Measurements from ENCODE around the gene GOLGA3.
"Not testable (repeated sequence)": the region's sequence is repeated elsewhere in the genome, so short reads cannot be mapped to it uniquely, and the experiment has no call there.

Gene GOLGA3

DNA sequence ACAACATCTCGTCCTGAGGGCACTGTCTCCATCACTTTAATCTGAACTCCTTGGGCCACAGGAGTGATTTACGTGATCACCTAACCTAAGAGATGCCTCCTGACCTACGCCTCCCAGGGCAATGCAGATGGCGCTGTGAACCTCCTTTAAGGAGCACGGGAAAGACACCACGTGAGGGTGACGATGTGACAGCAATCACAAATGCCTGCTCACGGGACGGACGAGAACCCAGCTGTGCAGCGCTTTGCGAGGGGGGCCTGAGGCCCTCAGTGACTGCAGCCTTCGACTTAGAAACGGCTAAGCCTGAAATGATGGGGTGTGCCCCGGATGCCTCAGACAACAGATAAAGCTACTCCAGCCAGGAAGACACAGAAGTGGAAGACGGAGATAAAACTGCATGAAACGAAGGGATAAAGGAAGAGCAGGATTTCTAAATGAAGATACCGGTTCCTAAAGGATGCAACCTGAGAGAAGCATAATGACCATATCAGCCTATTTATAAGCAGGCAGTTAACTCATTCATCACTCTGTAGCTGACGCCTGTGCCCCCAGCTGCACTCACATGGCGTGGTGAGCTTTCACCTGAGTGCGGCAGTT, 13.9 kb upstream of the GOLGA3 start:
- no peak for DNase-seq (ENCODE audit: low read depth in 2 of 2)

DNA sequence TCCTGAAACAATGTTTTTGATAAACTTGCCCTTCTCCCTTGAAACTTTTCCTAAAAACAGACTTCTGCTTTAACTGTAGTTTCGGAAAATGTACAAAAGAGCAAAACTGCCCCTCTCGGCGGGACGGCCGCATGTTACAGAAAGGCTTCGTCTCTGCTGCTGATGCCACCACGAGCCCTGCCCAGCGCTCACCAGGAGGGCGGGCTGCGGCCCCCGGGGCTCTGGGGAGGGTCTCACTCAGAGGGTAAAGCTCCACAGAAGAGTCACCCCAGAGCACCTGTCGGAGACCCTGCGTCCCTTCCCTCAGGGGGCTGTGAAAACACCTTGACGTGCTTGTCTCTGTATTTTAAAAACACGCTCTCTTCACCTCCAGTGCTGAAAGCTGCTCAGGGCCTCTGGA, 12.5 kb upstream of the GOLGA3 start:
- no peak for DNase-seq (ENCODE audit: low read depth in 2 of 2)

DNA sequence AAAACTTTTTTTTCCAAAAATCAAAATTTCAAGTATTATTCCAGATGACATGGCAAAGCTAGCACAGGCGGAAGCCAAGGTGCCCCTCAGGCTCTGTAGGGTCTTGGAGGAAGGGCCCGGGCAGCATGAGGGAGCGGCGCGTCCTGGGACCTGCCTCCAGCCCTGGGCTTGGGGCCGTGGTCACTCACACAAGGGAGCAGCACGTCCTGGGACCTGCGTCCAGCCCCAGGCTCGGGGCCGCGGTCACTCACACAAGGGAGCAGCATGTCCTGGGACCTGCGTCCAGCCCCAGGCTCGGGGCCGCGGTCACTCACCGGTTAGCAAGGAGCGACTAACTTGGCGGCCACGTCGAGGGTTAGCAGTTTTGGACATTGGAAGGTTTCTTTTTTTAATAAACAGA, 11.9 kb upstream of the GOLGA3 start:
- DNase-seq (ENCODE audit: low read depth in 2 of 2), result no peak

DNA sequence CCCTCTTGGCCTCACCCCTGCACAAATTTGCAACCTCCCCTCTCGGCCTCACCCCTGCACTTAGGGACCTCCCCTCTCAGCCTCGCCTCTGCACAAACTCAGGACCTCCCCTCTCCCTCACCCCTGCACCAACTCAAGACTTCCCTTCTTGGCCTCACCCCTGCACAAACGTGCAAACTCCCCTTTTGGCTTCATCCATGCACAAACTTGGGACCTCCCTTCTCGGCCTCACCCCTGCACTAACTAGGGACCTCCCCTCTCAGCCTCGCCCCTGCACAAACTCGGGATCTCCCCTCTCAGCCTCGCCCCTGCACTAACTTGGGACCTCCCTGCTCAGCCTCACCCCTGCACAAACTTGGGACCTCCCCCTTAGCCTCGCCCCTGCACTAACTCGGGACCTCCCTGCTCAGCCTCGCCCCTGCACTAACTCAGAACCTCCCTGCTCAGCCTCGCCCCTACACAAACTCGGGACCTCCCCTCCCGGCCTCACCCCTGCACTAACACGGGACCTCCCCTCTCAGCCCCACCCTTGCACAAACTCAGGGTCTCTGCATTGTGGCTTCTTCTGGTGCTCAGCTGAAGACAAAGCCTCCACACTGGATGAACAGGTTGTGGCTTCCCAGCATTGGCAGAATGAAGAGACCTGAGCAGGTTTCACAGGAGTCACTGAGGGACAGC, 11.0 kb upstream of the GOLGA3 start:
- DNase-seq (ENCODE audit: low read depth in 2 of 2), result no peak

DNA sequence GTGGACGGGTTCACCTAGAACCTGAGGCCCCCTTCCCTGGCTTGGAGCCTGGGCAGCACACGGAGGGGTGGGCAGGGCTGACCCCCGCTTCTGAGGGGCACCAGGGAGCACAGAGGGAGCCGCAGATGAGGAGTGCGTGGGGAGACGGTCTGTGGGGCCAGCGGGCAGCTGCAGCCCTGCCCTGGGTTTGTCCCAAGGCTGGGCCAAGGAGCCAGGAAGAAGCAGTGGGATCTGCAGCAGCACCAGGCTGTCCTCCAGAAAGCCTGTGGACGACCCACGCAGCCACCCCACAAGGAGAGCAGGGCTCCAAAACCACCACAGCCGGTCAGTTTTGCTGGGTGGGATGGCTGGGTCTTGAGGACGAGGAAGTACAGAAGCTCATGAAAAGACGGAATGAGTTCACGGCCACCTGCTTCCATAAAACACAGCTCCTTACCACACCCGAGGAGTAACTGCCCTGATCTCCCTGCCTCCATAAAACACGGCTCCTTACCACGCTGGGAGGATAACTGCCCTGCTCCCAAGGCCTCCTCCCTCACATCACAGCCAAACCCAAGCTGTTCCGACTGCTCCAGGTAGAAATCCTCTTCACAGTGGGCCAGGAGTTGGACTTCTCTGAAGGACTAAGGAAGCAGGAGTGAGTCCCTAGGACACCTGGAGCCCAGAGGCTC, 9.9 kb upstream of the GOLGA3 start:
- no peak for DNase-seq (ENCODE audit: low read depth in 2 of 2)

DNA sequence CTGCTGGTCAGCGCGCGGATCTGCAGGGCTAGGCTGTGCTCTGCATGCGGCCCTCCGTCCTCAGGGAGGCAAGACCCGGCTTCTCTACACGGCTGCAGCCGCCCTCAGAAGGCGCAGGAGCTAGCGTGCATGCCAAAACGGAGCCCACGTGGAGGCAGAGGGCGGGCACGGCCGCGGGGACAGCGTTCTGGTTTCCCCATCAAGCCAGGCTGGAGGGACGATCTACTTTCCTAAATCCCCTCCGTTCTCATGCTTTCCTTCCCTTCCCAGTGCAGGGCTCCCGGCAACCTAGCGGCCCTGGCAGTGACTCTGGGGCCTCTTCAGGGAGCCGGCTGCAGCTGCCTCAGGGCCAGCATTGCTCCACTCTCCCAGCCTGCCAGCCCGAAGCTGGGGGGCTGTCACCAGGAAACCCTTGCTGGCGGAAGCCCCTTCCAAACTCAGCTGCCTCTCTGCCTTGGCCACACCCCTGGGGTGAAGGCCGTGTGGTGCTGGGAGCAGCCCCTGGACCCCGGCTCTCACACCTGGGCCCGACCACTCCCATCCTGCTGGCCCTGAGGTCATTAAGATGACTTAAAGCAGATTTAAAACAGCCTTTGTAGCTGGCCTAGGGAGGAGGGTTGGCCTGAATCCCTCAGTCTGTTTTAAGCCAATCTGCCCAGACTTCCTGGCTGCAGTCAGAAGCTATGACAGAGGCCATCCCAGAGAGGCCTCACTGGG, 9.2 kb upstream of the GOLGA3 start:
- no peak for DNase-seq (ENCODE audit: low read depth in 2 of 2)

DNA sequence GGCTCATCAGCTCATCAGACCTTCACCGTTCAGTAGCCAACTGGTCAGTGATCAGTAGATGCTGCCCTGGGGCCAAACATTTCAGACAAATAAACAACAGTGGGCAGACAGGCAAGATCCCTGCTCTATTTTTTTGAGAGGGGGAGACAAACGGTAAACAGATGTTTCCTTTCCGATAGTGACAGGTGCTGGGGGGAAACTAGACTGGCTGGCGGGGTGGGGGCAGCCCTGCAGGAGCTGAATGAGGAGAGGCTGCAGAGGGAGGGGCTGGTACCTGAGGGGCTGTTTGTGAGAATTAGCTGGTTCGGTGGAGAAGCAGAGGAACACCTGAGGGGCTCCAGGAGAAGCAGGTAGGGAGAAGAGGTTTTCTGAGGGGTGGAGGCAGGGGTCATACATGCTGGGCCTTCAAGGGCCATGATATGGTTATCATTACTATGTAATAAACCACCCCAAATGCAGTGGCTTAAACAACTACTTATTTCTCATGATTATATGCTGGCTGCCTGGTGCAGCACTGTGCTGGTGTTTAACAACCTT, 8.2 kb upstream of the GOLGA3 start:
- DNase-seq (ENCODE audit: low read depth in 2 of 2), result no peak

DNA sequence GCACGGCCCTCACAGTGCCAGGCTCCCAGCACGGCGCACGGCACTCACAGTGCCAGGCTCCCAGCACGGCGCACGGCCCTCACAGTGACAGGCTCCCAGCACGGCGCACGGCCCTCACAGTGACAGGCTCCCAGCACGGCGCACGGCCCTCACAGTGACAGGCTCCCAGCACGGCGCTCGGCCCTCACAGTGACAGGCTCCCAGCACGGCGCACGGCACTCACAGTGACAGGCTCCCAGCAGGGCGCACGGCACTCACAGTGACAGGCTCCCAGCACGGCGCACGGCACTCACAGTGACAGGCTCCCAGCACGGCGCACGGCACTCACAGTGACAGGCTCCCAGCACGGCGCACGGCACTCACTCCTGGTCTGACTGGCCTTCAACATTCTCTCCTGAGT, 7.6 kb upstream of the GOLGA3 start:
- not testable (repeated sequence) for DNase-seq (ENCODE audit: low read depth in 2 of 2)

DNA sequence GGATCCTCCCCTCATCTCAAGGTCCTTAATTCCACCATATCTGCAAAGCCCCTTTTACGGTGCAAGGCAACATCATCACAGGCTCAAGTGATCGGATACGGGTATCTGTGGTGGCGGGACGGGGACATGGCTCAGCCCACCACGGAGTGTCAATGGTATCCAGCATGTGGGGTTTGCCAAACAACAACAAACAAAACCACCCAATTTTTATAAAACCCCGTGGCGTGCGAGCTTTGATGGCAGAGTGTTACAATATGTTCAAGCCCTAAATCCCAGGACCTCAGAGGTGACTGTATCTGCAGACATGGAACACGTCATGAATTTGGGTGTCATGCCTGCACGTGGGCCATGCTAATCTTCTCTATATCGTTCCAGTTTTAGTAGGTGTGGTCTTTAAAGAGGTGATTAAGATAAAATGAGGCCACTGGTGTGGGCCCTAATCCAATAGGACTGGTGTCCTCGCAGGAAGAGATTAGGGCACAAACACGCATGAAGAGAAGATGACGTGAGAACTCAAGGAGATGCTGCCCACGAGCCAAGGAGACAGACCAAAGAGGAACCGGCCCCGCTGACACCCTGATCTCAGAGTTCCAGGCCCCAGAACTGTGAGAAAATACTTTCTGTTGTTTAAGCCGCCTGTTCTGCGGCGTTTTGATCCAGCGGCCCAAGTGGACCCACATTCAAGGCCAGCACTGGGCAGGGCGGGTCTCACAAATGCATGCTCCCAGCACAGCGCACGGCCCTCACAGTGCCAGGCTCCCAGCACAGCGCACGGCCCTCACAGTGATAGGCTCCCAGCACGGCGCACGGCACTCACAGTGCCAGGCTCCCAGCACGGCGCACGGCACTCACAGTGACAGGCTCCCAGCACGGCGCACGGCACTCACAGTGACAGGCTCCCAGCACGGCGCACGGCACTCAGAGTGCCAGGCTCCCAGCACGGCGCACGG, 6.7 kb upstream of the GOLGA3 start:
- DNase-seq (ENCODE audit: low read depth in 2 of 2), result no peak

DNA sequence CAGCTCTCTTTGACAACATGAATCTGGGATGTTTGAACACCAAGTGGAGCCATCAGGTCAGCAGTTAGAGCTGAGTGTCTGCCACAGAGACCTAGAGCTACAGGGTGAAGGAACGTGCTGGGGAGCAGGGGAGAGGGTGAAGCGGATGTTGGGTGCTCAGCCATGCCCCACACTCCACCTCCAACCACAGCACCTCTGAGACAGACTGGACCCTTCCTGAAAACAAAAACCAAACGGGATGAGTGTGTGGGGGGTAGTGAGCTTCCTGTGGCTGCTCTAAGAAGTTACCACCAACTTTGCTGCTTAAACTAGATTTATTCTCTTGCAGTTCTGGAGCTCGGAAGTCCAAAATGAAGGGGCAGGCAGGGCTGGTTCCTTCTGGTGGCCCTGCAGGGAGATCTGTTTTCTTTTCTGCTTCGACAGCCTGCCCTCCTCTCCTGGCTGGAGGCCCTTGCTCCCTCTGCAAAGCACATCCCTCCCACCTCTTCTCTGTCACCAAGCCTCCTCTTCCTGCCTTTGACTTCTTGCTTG, 5.6 kb upstream of the GOLGA3 start:
- DNase-seq (ENCODE audit: low read depth in 2 of 2), result no peak

DNA sequence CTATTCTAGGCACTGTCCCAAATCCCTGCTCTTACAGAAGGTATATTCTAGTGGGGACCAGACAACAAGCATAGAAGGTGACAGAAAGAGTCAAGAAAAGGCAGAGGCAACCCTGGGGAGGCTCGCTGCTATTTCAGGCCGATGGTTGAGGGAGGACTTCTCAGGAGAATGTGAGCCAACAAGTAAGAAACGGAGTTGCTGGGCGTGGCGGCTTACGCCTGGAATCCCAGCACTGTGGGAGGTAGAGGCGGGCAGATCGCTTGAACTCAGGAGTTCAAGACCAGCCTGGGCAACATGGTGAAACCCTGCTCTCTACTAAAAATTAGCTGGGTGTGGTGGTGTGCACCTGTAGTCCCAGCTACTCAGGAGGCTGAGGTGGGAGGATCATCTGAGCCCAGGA, 4.7 kb upstream of the GOLGA3 start:
- no peak for DNase-seq (ENCODE audit: low read depth in 2 of 2)

DNA sequence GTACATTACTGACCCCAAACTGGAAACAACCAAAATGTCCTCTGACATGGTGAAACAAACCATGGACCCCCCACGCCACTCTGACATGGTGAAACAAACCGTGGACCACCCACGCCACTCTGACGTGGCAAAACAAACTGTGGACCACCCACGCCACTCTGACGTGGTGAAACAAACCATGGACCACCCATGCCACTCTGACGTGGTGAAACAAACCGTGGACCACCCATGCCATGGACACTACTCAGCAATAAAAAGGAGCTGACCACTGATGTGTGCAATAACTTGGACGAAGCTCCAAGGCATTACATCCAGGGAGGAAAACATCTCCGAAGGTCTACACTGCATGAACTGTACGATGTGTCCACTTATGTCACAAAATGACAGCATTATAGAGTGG, 3.1 kb upstream of the GOLGA3 start:
- DNase-seq (ENCODE audit: low read depth in 2 of 2), result no peak

DNA sequence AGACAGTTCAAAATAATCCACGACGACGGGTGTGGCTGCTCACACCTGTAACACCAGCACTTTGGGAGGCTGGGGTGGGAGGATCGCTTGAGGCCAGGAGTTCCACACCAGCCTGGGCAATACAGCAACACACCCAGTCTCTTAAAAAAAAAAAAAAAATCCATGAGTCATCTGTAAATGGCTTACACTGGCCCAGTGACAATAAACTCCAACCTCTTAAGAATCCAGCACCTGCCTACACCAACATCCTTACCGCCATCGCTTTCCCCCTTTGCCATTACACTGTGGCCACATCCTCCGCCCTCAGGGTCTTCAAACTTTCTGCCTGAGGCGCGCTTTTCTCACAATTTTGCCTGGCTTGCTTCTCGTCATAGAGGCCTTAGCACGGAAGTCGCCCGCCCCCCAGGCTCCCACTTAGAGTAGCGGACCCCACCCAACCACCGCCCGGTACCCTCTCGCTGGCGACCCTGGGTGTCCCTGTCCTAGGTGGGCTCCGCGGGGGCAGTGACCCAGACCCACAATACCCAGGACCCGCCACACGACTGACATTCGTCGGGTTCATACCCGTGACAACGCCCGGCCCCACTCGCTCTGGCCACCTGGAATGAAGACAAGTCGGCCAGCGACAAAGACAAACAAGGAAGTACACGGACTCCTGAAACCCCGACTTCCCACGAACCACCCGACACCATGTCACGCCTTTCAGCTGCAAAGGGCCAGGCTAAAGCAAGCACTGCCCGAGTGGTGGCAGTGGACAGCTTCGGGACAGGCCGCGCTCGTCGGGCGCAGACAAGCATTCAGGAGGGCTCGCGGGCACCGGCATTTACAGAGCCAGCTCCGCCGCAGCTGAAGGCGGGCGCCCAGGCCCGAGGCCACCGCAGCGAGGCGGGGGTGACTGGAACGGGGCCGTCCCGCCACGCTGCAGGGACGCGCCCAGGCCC, 636 bp downstream of the GOLGA3 start:
- DNase-seq (ENCODE audit: low read depth in 2 of 2), result no peak

DNA sequence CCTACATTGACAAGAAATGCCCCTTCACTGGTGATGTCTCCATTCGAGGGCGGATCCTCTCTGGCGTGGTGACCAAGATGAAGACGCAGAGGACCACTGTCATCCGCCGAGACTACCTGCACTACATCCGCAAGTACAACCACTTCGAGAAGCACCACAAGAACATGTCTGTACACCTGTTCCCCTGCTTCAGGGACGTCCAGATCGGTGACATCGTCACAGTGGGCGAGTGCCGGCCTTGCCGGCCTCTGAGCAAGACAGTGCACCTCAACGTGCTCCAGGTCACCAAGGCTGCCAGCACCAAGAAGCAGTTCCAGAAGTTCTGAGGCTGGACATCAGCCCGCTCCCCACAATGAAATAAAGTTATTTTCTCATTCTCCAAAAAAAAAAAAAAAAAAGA, 2.8 kb downstream of the GOLGA3 start:
- no peak for DNase-seq (ENCODE audit: low read depth in 2 of 2)

DNA sequence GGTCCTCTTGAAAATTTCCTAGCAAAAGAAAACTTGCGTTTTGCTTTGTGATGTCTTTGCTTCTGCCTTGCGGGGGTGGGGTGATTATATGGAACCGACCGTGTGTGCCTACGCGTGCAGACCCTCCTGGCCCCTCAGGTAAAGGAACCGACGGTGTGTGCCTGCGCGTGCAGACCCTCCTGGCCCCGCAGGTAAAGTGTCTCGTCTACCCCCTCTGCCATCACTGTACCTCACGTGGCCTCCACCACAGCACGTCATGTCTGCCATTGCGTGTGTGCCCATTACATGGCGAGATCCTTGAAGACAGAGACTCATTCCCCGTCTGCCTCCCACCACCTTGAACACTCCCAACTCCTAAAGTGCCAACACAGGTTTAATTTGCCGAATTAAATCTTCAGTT, 3.6 kb downstream of the GOLGA3 start:
- no peak for DNase-seq (ENCODE audit: low read depth in 2 of 2)

DNA sequence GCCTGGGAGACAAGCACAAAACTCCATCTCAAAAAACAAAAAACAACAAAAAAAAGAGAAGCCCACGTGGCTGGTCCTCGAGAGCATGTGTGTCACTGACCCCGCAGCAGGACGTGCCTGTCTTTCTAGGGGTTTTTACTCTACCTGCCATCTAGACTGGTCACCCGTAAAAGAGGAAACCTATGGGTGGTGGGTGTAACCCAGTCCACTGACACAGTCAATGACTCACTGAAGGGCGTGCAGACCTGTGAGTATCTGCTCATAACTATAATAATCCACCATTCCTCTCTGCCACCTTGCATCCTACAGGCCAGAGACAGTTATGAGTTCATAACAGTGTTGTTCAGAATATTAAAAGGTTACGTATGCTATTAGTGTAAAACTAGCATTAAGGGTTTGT, 4.6 kb downstream of the GOLGA3 start:
- no peak for DNase-seq (ENCODE audit: low read depth in 2 of 2)

DNA sequence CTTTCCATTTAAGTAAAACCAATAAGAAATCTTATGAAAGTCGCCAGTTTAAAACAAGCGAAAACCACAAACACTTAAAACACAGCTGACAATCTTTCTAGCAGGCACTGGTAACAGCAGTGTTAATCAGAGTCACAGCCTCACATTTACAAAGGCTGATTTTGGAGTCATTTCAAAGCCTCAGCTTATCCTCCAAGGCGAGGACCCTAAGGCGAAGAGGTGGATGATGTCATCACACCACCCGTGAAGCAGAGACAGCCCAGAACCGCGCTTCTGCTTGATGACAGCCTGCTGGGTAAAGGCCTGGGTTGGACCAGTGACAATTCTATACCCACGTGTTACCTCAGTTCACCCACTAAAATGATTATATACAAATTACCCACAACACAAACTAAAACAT, 10.1 kb downstream of the GOLGA3 start:
- no peak for DNase-seq (ENCODE audit: low read depth in 2 of 2)

DNA sequence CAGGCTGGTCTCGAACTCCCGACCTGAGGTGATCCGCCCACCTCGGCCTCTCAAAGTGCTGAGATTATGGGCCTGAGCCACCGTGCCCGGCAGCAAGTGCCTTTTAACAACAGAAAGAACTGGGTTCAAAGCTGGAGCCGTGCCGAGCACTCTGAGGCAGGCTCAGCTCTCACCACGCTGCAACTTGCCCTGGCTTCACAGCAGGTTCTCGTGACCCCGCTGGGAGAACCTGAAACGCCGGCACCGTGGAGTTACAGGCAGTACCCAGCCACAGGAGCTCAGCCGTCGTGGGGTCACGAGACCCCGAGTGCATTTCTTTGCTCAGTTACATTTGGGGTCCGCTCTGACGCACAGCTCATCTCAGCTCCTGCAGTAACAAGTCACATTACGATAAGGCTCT, 14.4 kb downstream of the GOLGA3 start:
- no peak for DNase-seq (ENCODE audit: low read depth in 2 of 2)

DNA sequence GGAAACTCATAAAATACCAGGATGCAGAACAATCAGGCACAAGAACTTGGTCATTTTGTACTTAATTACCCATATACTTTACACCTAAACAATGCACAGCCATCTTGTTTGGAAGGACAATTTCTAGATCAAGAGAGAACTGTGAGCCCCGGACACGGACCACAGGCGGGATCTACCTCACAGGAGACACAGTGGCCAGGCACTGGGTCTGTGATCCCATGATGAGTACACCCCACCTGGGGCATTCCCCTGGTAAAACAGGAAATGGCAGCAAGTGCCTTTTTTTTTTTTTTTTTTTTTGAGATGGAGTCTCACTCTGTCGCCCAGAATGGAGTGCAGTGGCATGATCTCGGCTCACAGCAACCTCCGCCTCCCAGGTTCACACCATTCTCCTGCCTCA, 15.2 kb downstream of the GOLGA3 start:
- DNase-seq (ENCODE audit: low read depth in 2 of 2), result no peak
